HEK293 (cell line): ENCODE measurements around the gene ZSCAN10.

ENCODE experiments used
- ATF2 ChIP-seq: fragments of 450-650 bp; formaldehyde crosslinking; IDR thresholded peaks from 2 replicates; pipeline ENCODE4 v1.5.1; 2016; ENCODE audit warnings: missing biosample characterization, missing genetic modification characterization, low read depth
- BCL11A ChIP-seq: fragments of 450-650 bp; formaldehyde crosslinking; IDR thresholded peaks from 2 replicates; pipeline ENCODE4 v1.5.1; 2016; ENCODE audit warnings: low read depth, missing biosample characterization, missing genetic modification characterization
- CTCF ChIP-seq: fragments of 450-650 bp; formaldehyde crosslinking; IDR thresholded peaks from 2 replicates; pipeline ENCODE4 v1.5.1; 2016; ENCODE audit warnings: missing biosample characterization, missing genetic modification characterization
- HOXA7 ChIP-seq: sonication (generic); formaldehyde crosslinking; IDR thresholded peaks from 2 replicates; pipeline ENCODE4 v1.8.1; 2022; ENCODE audit warnings: missing genetic modification reagents, borderline replicate concordance
- MZF1 ChIP-seq: fragments of 450-650 bp; formaldehyde crosslinking; IDR thresholded peaks from 2 replicates; pipeline ENCODE4 v1.5.1; 2017; ENCODE audit warnings: missing biosample characterization, missing genetic modification characterization, borderline replicate concordance
- PBX3 ChIP-seq: sonication (generic); formaldehyde crosslinking; IDR thresholded peaks from 2 replicates; pipeline ENCODE4 v1.8.1; 2022; ENCODE audit warnings: mild to moderate bottlenecking, moderate library complexity, missing genetic modification reagents
- WT1 ChIP-seq: fragments of 450-650 bp; formaldehyde crosslinking; IDR thresholded peaks from 2 replicates; pipeline ENCODE4 v1.5.1; 2016; ENCODE audit warnings: missing biosample characterization, missing genetic modification characterization
- YY1 ChIP-seq: fragments of 450-650 bp; formaldehyde crosslinking; IDR thresholded peaks from 2 replicates; pipeline ENCODE4 v1.5.1; 2018; ENCODE audit warnings: missing biosample characterization, missing genetic modification characterization
- ZBTB7A ChIP-seq: fragments of 450-650 bp; formaldehyde crosslinking; IDR thresholded peaks from 2 replicates; pipeline ENCODE4 v1.5.1; 2016; ENCODE audit warnings: low read depth, missing biosample characterization, missing genetic modification characterization
- ZFP3 ChIP-seq: fragments of 450-650 bp; formaldehyde crosslinking; IDR thresholded peaks from 2 replicates; pipeline ENCODE4 v1.5.1; 2016; ENCODE audit warnings: low read depth, missing biosample characterization, missing genetic modification characterization
- ZNF184 ChIP-seq: fragments of 450-650 bp; IDR thresholded peaks from 2 replicates; pipeline ENCODE4 v1.5.1; 2018; ENCODE audit warnings: missing biosample characterization, mild to moderate bottlenecking, missing genetic modification characterization
- ZNF398 ChIP-seq: fragments of 450-650 bp; formaldehyde crosslinking; IDR thresholded peaks from 2 replicates; pipeline ENCODE4 v1.5.1; 2017; ENCODE audit warnings: missing biosample characterization, missing genetic modification characterization
- ZNF629 ChIP-seq: fragments of 450-650 bp; formaldehyde crosslinking; IDR thresholded peaks from 2 replicates; pipeline ENCODE4 v1.5.1; 2017; ENCODE audit warnings: missing biosample characterization, missing genetic modification characterization
- ZNF776 ChIP-seq: fragments of 450-650 bp; formaldehyde crosslinking; IDR thresholded peaks from 2 replicates; pipeline ENCODE4 v1.5.0; 2017; ENCODE audit warnings: missing biosample characterization, missing genetic modification characterization, borderline replicate concordance

GRCh38 chr16:3135126-3135715 lies 36.1 kb upstream of the ZSCAN10 start:
- TF ChIP-seq CTCF (tag by site-specific recombination) (no peak), YY1 (tag by site-specific recombination) (no peak), ATF2 (tag by site-specific recombination) (no peak), HOXA7 (CRISPR knock-in tag) (no peak), ZFP3 (no peak), ZNF776 (tag by site-specific recombination) (no peak), ZNF629 (no peak; the same call in 1 of the 2 replicates), BCL11A (tag by site-specific recombination) (no peak), MZF1 (tag by site-specific recombination) (no peak), ZBTB7A (tag by site-specific recombination) (no peak), ZNF398 (tag by site-specific recombination) (no peak), WT1 (tag by site-specific recombination) (no peak), PBX3 (CRISPR knock-in tag) (no peak), ZNF184 (tag by site-specific recombination) (no peak)
